Measurements from ENCODE around the gene LRRC34. TPM values are rescaled to one million over a fixed set of nuclear protein-coding genes. Genes with fewer than 3 reads are reported as not detected.

LRRC34 gene
- total and polyA plus RNA-seq, 4 donors: 0.22 to 2.8 (median 0.85) TPM

GRCh38 chr3:169822091-169822490 is 9.4 kb upstream of the LRRC34 start:
- Histone ChIP-seq H3K4me3 (ENCODE audit: low read depth in 1 of 3, low read length in 3 of 3) (no peak overlapping the region), H3K9me3 (ENCODE audit: control insufficient read depth in 4 of 4, low read length in 3 of 4) (no peaks in the 10 kb centered on the region), H3K36me3 (ENCODE audit: control insufficient read depth in 4 of 4, insufficient read depth in 3 of 4, low read depth in 1 of 4, low read length in 3 of 4) (no peaks in the 10 kb centered on the region), H3K27ac (ENCODE audit: low read depth in 1 of 2, low read length in 2 of 2) (no peak overlapping the region), H3K4me1 (ENCODE audit: control insufficient read depth in 4 of 4, insufficient read depth in 4 of 4, low read length in 3 of 4) (no peaks in the 10 kb centered on the region), H3K9ac (ENCODE audit: low read depth in 1 of 2, low read length in 2 of 2) (no peak overlapping the region), H3K27me3 (ENCODE audit: control insufficient read depth in 4 of 4, insufficient read depth in 4 of 4, low read length in 3 of 4) (no peaks in the 10 kb centered on the region)
- WGBS: 91% methylated on average over 15 of the region's 15 CpGs
- TF ChIP-seq HNF4A (conservative IDR thresholded peaks at IDR 0.05): no peak
- no peak for TF ChIP-seq TAF1 (conservative IDR thresholded peaks at IDR 0.05)
- no peak for TF ChIP-seq SP1 (IDR thresholded peaks at IDR 0.05)
- TF ChIP-seq RXRA (IDR thresholded peaks at IDR 0.05): no peak
- no peak for DNase-seq (ENCODE audit: low spot score)

- Histone ChIP-seq H3K27me3 (ENCODE audit: control insufficient read depth in 4 of 4, insufficient read depth in 4 of 4, low read length in 3 of 4) (no peaks in the 10 kb centered on the region), H3K9ac (ENCODE audit: low read depth in 1 of 2, low read length in 2 of 2) (no peak overlapping the region), H3K4me3 (ENCODE audit: low read depth in 1 of 3, low read length in 3 of 3) (no peak overlapping the region), H3K36me3 (ENCODE audit: control insufficient read depth in 4 of 4, insufficient read depth in 3 of 4, low read depth in 1 of 4, low read length in 3 of 4) (no peaks in the 10 kb centered on the region), H3K4me1 (ENCODE audit: control insufficient read depth in 4 of 4, insufficient read depth in 4 of 4, low read length in 3 of 4) (peaks cover 0 to 8% (median 5%) of the 10 kb centered on the region in 4 donors), H3K9me3 (ENCODE audit: control insufficient read depth in 4 of 4, low read length in 3 of 4) (peaks cover 0 to 9% (median 0%) of the 10 kb centered on the region in 4 donors), H3K27ac (ENCODE audit: low read depth in 1 of 2, low read length in 2 of 2) (no peak overlapping the region)
- WGBS: 81% methylated on average over 2 of the region's 2 CpGs
- no peak for DNase-seq (ENCODE audit: low spot score)
- TF ChIP-seq, protein P1, sequence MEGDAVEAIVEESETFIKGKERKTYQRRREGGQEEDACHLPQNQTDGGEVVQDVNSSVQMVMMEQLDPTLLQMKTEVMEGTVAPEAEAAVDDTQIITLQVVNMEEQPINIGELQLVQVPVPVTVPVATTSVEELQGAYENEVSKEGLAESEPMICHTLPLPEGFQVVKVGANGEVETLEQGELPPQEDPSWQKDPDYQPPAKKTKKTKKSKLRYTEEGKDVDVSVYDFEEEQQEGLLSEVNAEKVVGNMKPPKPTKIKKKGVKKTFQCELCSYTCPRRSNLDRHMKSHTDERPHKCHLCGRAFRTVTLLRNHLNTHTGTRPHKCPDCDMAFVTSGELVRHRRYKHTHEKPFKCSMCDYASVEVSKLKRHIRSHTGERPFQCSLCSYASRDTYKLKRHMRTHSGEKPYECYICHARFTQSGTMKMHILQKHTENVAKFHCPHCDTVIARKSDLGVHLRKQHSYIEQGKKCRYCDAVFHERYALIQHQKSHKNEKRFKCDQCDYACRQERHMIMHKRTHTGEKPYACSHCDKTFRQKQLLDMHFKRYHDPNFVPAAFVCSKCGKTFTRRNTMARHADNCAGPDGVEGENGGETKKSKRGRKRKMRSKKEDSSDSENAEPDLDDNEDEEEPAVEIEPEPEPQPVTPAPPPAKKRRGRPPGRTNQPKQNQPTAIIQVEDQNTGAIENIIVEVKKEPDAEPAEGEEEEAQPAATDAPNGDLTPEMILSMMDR (IDR thresholded peaks at IDR 0.05; ENCODE audit: low read depth, low read length, missing input control): no peak
- no peak for TF ChIP-seq SP1 (IDR thresholded peaks at IDR 0.05)
- TF ChIP-seq RAD21 (IDR thresholded peaks at IDR 0.05): no peak
- TF ChIP-seq YY1 (IDR thresholded peaks at IDR 0.05): no peak
- TF ChIP-seq FOXA1 (IDR thresholded peaks at IDR 0.05): no peak
- TF ChIP-seq, protein P2, sequence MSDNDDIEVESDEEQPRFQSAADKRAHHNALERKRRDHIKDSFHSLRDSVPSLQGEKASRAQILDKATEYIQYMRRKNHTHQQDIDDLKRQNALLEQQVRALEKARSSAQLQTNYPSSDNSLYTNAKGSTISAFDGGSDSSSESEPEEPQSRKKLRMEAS (IDR thresholded peaks at IDR 0.05): no peak
- TF ChIP-seq TAF1 (conservative IDR thresholded peaks at IDR 0.05): no peak
- TF ChIP-seq, protein P3, sequence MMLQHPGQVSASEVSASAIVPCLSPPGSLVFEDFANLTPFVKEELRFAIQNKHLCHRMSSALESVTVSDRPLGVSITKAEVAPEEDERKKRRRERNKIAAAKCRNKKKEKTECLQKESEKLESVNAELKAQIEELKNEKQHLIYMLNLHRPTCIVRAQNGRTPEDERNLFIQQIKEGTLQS (IDR thresholded peaks at IDR 0.05): no peak
- no peak for TF ChIP-seq JUND (IDR thresholded peaks at IDR 0.05)
- no peak for TF ChIP-seq HNF4A (conservative IDR thresholded peaks at IDR 0.05)
Observed at GRCh38 chr3:169818316-169818715, 5.6 kb upstream of the LRRC34 start.

- Histone ChIP-seq H3K9ac (ENCODE audit: low read depth in 1 of 2, low read length in 2 of 2) (no peak overlapping the region), H3K4me1 (ENCODE audit: control insufficient read depth in 4 of 4, insufficient read depth in 4 of 4, low read length in 3 of 4) (peaks cover 4 to 23% (median 17%) of the 10 kb centered on the region in 4 donors), H3K36me3 (ENCODE audit: control insufficient read depth in 4 of 4, insufficient read depth in 3 of 4, low read depth in 1 of 4, low read length in 3 of 4) (no peaks in the 10 kb centered on the region), H3K27me3 (ENCODE audit: control insufficient read depth in 4 of 4, insufficient read depth in 4 of 4, low read length in 3 of 4) (no peaks in the 10 kb centered on the region), H3K9me3 (ENCODE audit: control insufficient read depth in 4 of 4, low read length in 3 of 4) (peaks cover 0 to 9% (median 0%) of the 10 kb centered on the region in 4 donors), H3K4me3 (ENCODE audit: low read depth in 1 of 3, low read length in 3 of 3) (no peak overlapping the region), H3K27ac (ENCODE audit: low read depth in 1 of 2, low read length in 2 of 2) (no peak overlapping the region)
- WGBS: 91% methylated on average over 4 of the region's 4 CpGs
- no peak for DNase-seq (ENCODE audit: low spot score)
- TF ChIP-seq FOXA1 (IDR thresholded peaks at IDR 0.05) (no peak), TAF1 (conservative IDR thresholded peaks at IDR 0.05) (no peak), GABPA (IDR thresholded peaks at IDR 0.05 in 1 of 2, conservative IDR thresholded peaks at IDR 0.05 in 1 of 2) (no peak), SP1 (IDR thresholded peaks at IDR 0.05) (no peak), REST (IDR thresholded peaks at IDR 0.05) (no peak), EGR1 (IDR thresholded peaks at IDR 0.05; ENCODE audit: low read depth in 2 of 2) (no peak), FOXA2 (IDR thresholded peaks at IDR 0.05) (no peak), RAD21 (IDR thresholded peaks at IDR 0.05) (no peak)
Observed at GRCh38 chr3:169815590-169816150, 3.0 kb upstream of the LRRC34 start.

Measured in liver (tissue), 9 donors.